IPS-11a (cell line): ENCODE data around the gene TGIF1.
A peak's percentile ranks its signal among the peaks of the same experiment; 100 is the strongest.
"Not testable (repeated sequence)": the region's sequence is repeated elsewhere in the genome, so short reads cannot be mapped to it uniquely, and the experiment has no call there.

Source experiments
- H3K4me3 ChIP-seq: one replicate; pipeline ENCODE4 v1.5.1; 2013; ENCODE audit warnings: low read depth, low read length, control low read depth

TGIF1 gene

GRCh38 chr18:3455090-3455635 is 5.2 kb downstream of the TGIF1 start:
- peak overlapping the region; percentile 5 for H3K4me3 ChIP-seq

DNA sequence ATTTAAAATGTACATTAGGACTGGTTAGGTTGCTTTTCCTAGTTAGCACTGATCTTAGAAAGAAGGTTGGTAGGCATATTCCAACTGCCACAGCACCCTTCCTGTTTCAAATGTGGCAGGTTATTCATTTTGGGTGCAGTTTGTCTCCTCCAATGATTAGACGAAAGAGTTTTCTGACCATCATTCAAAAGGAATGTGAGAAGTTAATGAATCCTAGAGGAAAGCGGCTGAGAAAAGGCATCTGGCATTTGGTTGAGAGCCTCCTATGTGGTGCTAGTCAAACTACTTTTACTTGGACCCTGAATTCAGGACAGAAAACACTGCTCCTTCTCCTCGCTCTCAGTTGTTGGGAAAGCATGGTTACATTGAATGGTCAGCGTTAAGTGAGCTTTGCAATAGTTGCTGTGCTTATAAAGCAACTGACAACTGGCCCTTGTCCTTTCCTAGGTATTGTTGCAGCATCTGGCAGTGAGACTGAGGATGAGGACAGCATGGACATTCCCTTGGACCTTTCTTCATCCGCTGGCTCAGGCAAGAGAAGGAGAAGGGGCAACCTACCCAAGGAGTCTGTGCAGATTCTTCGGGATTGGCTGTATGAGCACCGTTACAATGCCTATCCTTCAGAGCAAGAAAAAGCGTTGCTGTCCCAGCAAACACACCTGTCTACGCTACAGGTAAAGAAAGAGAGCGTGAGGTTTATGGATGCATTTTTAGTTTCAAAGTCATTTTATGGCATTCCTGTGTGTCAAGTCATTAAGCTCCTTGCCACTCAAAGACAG is 6.1 kb downstream of the TGIF1 start:
- no peak overlapping the region for H3K4me3 ChIP-seq

GRCh38 chr18:3456686-3457069 is 6.7 kb downstream of the TGIF1 start:
- H3K4me3 ChIP-seq: no peak overlapping the region

- H3K4me3 ChIP-seq: no peak overlapping the region
Observed at GRCh38 chr18:3457261-3457724, 7.3 kb downstream of the TGIF1 start.

GRCh38 chr18:3458378-3458777 is 8.4 kb downstream of the TGIF1 start:
- H3K4me3 ChIP-seq: no peak overlapping the region

GRCh38 chr18:3458952-3459853 is 9.2 kb downstream of the TGIF1 start:
- H3K4me3 ChIP-seq: no peak overlapping the region

DNA sequence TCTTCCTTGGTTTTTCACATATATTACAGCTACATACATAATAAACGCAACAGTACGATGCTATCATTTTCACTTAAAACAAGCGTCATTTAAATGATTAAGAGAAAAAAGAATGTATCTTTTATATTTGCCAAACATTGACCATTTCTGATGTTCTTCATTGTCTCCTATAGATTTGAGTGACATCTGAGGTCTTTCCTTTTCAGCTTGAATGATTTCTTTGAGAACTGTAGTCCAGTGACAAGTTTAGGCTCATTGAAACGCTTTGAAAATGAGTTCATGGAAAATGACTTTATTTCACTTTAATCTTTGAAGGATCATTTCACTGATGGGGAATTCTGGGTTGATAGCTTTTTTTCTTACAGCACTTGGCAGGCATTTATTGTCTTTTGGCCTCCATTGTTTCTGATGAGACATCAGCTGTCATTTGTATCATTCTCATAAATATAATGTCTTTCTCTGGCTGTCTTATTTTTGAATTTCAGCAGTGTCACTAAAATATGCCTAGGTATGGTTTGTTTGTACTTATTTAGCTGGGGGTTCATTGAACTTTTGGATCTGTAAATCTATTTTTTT is 10.9 kb downstream of the TGIF1 start:
- no peak overlapping the region for H3K4me3 ChIP-seq

DNA sequence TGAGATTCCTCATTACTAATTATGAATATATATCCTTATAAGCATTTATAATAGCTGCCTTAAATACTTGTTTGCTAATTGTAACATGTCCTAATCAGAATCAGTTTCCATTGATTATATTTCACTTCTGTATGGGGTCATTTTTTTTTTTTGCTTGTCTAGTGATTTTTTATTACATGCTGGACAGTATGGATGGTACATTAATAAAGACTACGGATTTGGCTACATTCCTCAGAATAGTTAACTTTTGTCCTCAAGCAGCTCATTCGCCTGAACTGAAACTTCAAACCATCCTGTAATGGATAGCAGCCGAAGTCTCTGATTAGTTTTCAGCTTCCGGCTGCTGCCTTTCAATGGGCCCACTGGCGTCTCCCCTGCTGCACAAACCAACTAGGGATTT is 11.7 kb downstream of the TGIF1 start:
- H3K4me3 ChIP-seq: no peak overlapping the region

DNA sequence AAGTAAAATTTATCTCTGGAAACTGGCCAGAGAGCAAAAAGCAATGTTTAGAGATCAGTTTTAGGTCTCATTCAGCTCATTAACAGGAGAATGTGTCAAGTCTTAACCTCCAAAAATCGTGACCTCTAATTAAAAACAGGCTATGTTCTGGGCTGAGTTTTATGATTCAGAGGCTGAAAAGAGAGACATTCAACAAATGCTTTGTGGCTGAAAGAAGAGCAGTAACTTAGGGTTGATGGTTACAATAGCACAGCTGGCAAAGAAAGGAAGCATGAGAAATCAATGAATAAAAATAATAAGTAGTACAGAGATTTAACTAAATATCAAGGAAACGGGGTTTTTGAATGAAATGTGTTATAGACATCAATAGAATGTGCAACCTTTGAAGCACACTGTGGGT is 13.1 kb downstream of the TGIF1 start:
- no peak overlapping the region for H3K4me3 ChIP-seq

- no peak overlapping the region for H3K4me3 ChIP-seq
Observed at GRCh38 chr18:3466045-3466444, 16.1 kb downstream of the TGIF1 start.

DNA sequence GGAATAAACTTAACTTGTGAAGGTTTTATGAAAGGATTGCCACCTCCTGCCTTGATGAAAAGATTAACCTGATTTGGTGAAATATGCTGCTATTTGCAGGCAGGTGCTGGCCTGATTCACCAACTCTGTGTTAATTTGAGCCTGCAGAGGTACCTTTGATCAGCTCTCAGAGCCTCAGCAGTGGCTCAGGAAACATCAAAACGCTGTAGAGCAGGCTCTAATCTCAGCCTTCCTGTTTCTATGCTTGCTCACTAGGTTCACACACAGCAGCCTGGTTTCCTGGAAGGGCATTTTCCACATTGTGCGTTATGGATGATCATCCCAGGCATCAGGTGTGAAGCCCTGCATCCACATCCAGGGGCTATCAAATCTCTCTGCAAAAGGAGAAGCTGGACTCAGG is 16.9 kb downstream of the TGIF1 start:
- H3K4me3 ChIP-seq: no peak overlapping the region

- no peak overlapping the region for H3K4me3 ChIP-seq
Observed at GRCh38 chr18:3468066-3468705, 18.2 kb downstream of the TGIF1 start.

DNA sequence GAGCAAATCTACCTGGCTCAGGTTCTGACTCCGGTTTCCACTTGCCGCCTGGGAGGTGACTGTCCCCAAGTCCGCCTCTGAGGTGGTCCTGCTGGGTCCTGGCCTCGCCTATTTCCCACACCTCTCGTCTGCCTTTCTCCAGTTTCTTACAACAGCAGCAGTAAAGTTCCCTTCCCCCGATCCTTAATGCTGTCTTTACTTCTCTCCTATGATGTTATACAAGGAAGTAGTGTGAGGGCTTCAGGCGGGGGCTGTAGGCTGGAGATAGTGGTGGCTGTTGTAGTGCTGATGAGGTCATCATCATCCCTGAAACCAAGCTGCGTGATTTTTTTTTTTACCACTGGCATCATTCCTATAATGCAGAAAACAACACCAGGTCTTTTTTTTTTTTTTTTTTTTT is 18.9 kb downstream of the TGIF1 start:
- H3K4me3 ChIP-seq: no peak overlapping the region

DNA sequence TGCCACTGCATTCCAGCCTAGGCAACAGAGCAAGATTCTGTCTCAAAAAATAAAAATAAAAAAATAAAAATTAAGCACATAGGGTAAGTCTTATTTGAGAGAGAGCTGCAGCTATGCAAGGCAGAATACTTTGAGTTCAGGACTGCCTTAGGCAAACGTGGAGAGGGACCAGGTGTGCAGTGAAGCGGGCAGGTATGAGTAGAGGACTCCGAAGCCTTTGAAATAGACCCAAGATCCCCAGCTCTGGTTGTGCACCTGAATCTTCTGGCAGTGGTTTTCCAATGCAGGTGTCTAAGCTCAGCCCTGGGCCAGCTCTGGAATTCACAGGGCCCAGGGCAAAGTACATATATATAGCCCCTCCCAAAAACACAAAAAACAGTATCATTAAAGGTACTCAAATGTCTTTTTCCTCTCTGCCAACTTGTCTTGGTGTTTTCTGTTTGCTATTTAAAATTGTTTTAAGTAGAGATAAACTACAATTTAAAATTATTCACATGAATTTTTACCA is 21.2 kb downstream of the TGIF1 start:
- no peak overlapping the region for H3K4me3 ChIP-seq

- H3K4me3 ChIP-seq: not testable (repeated sequence)
Observed at GRCh38 chr18:3472121-3472520, 22.1 kb downstream of the TGIF1 start.

DNA sequence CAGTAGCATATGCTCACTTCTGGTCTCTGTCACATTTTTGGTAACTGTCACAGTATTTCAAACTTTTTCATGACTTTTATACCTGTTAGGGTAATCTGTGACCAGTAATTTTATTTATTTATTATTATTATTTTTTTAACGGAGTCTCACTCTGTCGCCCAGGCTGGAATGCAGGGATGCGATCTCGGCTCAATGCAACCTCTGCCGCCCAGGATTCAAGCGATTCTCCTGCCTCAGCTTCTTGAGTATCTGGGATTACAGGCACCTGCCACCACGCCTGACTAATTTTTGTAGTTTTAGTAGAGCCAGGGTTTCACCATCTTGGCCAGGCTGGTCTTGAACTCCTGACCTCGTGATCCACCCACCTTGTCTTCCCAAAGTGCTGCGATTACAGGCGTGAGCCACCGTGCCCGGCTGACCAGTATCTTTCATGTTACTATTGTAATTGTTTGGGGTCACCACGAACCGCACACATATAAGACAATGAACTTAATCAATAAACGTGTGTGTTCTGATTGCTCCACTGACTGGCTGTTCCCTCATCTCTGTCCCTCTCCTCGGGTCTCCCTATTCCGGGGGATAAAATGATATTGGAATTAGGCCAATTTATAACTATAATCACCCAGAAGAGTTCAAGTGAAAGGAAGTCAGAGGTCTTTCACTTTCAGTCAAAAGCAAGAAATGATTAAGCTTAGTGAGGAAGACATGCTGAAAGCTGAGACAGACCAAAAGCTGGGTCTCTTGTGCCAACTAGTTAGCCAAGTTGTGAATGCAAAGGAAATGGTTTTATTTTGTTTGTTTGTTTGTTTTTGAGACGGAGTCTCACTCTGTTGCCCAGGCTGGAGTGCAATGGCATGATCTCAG is 22.9 kb downstream of the TGIF1 start:
- no peak overlapping the region for H3K4me3 ChIP-seq

DNA sequence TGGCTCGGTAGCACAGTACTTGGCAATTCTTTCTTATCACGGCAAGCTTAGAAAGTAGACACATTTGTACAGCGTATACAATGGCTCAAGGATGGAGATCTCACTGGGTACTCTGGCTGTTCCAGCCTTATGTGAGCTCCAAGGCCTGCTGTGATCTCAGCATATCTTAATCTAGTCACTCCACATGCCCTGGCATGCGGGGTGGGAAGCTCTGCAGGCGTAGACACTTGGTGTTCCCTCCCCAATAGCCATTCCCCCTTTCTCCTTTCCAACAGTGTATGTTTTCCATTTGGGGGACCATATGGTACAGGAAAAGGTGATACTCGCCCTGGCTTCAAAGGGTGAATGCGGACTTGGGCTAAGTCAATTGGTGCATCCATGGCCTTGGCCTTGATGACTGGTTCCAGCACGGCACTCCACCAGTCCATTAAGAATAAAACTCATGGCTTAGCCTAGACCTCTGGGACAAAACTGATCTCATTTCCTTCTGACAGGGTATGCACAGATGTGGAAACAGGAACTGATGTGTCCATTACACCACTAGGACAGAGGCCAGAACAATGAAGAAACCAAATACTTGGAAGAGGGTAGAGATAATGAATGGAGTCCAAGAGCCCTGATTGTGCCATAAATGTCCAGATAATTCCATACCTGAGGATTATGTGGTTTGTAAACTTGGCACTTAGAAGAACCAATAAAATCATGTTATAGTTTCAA is 28.4 kb downstream of the TGIF1 start:
- no peak overlapping the region for H3K4me3 ChIP-seq

GRCh38 chr18:3479978-3480509 is 30.1 kb downstream of the TGIF1 start:
- H3K4me3 ChIP-seq: no peak overlapping the region
